PC-3 (cell line): Measurements from ENCODE around the gene C1QB. TPM values are rescaled to one million over a fixed set of nuclear protein-coding genes. Genes with fewer than 3 reads are reported as not detected.

Experiments used
- ATAC-seq: fragments of 200-7000 bp; cut with Tn5 transposase; 2 replicates; pipeline ENCODE4 v1.9.1; 2020; ENCODE audit warnings: mild to moderate bottlenecking, moderate library complexity
- BruUV-seq: library from RNA; stranded (reverse); fragments of 400-500 nt; replicated peaks from 2 replicates; lab custom pipeline; 2021; lab: Mats Ljungman, UMichigan
- CTCF ChIA-PET: fragments of 300-600 bp; sonication (Branson Sonifier 250); formaldehyde crosslinking; loops from one replicate; lab custom pipeline; 2022; ENCODE audit warnings: antibody characterized with exemption; lab: Charles Lee
- POLR2A ChIA-PET: fragments of 300-600 bp; sonication (Branson Sonifier 250); formaldehyde crosslinking; loops from one replicate; lab custom pipeline; 2022; ENCODE audit warnings: antibody characterized with exemption; ENCODE audit not compliant: unreplicated experiment; lab: Charles Lee
- DNase-seq: peaks from one replicate; pipeline ENCODE4 v3.0.0-alpha.2; 2015
- H2AFZ ChIP-seq: fragments of 300-600 bp; sonication (generic); 2 replicates; pipeline ENCODE4 v1.6.0; 2016; ENCODE audit warnings: antibody characterized with exemption, low read length
- H3F3A ChIP-seq: fragments of 300-600 bp; sonication (generic); one replicate; pipeline ENCODE4 v1.6.0; 2017; ENCODE audit warnings: antibody characterized with exemption, low read length, control low read depth, mild to moderate bottlenecking; ENCODE audit not compliant: unreplicated experiment
- H3K27ac ChIP-seq: fragments of 300-600 bp; sonication (generic); 2 replicates; pipeline ENCODE4 v1.5.1; 2016; ENCODE audit warnings: mild to moderate bottlenecking, low read length
- H3K27me3 ChIP-seq: fragments of 300-600 bp; sonication (generic); 2 replicates; pipeline ENCODE4 v1.6.1; 2016; ENCODE audit warnings: low read length, mixed read lengths
- H3K36me3 ChIP-seq: fragments of 300-600 bp; sonication (generic); 2 replicates; pipeline ENCODE4 v1.6.1; 2016; ENCODE audit warnings: low read depth, mixed run types, low read length, mixed read lengths
- H3K4me1 ChIP-seq: fragments of 300-600 bp; sonication (generic); 2 replicates; pipeline ENCODE4 v1.5.1; 2016; ENCODE audit warnings: low read length; ENCODE audit not compliant: insufficient read depth
- H3K4me2 ChIP-seq: fragments of 300-600 bp; sonication (generic); 2 replicates; pipeline ENCODE4 v1.6.0; 2016; ENCODE audit warnings: low read length
- H3K4me3 ChIP-seq: fragments of 300-600 bp; sonication (generic); 2 replicates; pipeline ENCODE4 v1.5.1; 2016; ENCODE audit warnings: mild to moderate bottlenecking, low read length, mixed read lengths
- H3K79me2 ChIP-seq: fragments of 300-600 bp; sonication (generic); 2 replicates; pipeline ENCODE4 v1.6.1; 2017; ENCODE audit warnings: low read length, mixed read lengths
- H3K9ac ChIP-seq: fragments of 300-600 bp; sonication (generic); 2 replicates; pipeline ENCODE4 v1.6.0; 2016; ENCODE audit warnings: mild to moderate bottlenecking, low read length
- H3K9me2 ChIP-seq: fragments of 300-600 bp; sonication (generic); replicated peaks from 2 replicates; pipeline ENCODE4 v1.6.1; 2016; ENCODE audit warnings: mixed run types, low read length, mixed read lengths
- H3K9me3 ChIP-seq: fragments of 300-600 bp; sonication (generic); 2 replicates; pipeline ENCODE4 v1.6.1; 2016; ENCODE audit warnings: low read length, mixed read lengths
- H4K20me1 ChIP-seq: fragments of 300-600 bp; sonication (generic); 2 replicates; pipeline ENCODE4 v1.6.1; 2016; ENCODE audit warnings: low read length, mixed read lengths
- EZH2 ChIP-seq: fragments of 300-600 bp; sonication (generic); IDR thresholded peaks from one replicate; pipeline ENCODE4 v1.6.1; 2017; ENCODE audit warnings: antibody characterized with exemption, mild to moderate bottlenecking, low read length; ENCODE audit not compliant: unreplicated experiment
- EZH2phosphoT487 ChIP-seq: fragments of 300-600 bp; sonication (generic); IDR thresholded peaks from 2 replicates; pipeline ENCODE4 v1.6.1; 2018; ENCODE audit warnings: mild to moderate bottlenecking, antibody characterized with exemption, low read length, borderline replicate concordance
- intact Hi-C: fragments of 100-400 bp; cut with micrococcal nuclease; formaldehyde crosslinking; loops from 2 replicates; pipeline ENCODE4 v1.9.0; 2023
- total RNA-seq: library from RNA; depleted of rRNA; stranded (reverse); fragments of >200 nt; gene quantifications from 2 replicates; pipeline ENCODE4 v1.2.3, GENCODE V29; 2014
- TF ChIP-seq, protein P1 (sequence below): fragments of 300-600 bp; sonication (generic); conservative IDR thresholded peaks from 2 replicates; pipeline ENCODE4 v1.5.1; 2017; ENCODE audit warnings: antibody characterized with exemption, low read depth, mild to moderate bottlenecking, low read length

Gene C1QB
- total RNA-seq, 1 experiment from 2014 or later = not detected

DNA sequence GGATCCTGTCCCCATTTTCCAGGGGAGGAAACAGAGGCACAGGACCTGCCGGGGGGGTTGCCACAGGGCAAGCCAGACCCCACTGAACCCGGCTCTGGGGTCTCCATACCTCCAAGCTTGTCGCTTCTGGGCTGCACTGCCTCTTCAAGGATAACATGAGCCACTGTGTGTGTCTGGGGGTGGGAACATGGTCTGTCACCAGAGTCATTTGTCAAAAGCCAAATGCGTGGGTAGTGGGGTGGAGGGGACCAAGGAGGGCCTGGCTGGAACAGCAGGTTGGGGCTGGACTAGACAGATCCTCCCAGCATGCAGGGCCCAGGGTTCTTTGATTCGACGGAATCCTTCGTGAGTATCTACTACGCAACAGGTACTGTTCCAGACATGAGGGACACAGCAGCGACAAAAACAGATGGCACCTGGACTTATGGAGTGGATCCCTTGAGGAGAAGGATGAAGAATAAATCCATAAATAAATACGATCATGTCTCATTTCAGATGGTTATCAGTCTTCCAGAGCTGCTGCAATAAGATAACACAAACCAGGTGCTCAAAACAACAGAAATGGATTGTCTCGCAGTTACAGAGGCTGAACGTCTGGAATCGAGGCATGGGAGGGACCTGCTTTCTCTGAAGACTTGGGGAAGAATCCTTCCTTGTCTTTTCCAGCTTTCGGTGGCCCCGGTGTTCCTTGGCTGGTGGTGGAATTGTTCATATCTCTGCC lies 28.7 kb downstream of the C1QB start:
- Histone ChIP-seq H3K9me2 (no peaks in the 10 kb centered on the region), H3K27ac (no peak overlapping the region), H3K9me3 (no peaks in the 10 kb centered on the region), H3K4me3 (no peak overlapping the region), H2AFZ (no peak overlapping the region), H3K79me2 (no peaks in the 10 kb centered on the region), H3K9ac (no peak overlapping the region), H3K27me3 (no peaks in the 10 kb centered on the region), H3K4me2 (no peak overlapping the region), H3F3A (no peaks in the 10 kb centered on the region), H3K36me3 (no peaks in the 10 kb centered on the region), H3K4me1 (no peaks in the 10 kb centered on the region), H4K20me1 (no peaks in the 10 kb centered on the region)
- BruUV-seq = no TSS peak
- ChIA-PET POLR2A (no interaction called here), CTCF (no interaction called here)
- TF ChIP-seq EZH2 = no peak
- TF ChIP-seq EZH2phosphoT487 = no peak
- TF ChIP-seq, protein P1, sequence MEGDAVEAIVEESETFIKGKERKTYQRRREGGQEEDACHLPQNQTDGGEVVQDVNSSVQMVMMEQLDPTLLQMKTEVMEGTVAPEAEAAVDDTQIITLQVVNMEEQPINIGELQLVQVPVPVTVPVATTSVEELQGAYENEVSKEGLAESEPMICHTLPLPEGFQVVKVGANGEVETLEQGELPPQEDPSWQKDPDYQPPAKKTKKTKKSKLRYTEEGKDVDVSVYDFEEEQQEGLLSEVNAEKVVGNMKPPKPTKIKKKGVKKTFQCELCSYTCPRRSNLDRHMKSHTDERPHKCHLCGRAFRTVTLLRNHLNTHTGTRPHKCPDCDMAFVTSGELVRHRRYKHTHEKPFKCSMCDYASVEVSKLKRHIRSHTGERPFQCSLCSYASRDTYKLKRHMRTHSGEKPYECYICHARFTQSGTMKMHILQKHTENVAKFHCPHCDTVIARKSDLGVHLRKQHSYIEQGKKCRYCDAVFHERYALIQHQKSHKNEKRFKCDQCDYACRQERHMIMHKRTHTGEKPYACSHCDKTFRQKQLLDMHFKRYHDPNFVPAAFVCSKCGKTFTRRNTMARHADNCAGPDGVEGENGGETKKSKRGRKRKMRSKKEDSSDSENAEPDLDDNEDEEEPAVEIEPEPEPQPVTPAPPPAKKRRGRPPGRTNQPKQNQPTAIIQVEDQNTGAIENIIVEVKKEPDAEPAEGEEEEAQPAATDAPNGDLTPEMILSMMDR = no peak
- no peak for ATAC-seq
- intact Hi-C loops = no loop called here
- no peak for DNase-seq

GRCh38 chr1:22683547-22683946 lies 30.5 kb downstream of the C1QB start:
- no peak overlapping the region for H2AFZ ChIP-seq
- DNase-seq (no peak), ATAC-seq (no peak)
- ChIA-PET CTCF (no interaction called here), POLR2A (no interaction called here)
- no peaks in the 10 kb centered on the region for H3K36me3 ChIP-seq
- no peaks in the 10 kb centered on the region for H3K9me2 ChIP-seq
- H3K79me2 ChIP-seq = no peaks in the 10 kb centered on the region
- TF ChIP-seq, protein P1 = no peak
- TF ChIP-seq EZH2phosphoT487 = no peak
- TF ChIP-seq EZH2 = no peak
- no peak overlapping the region for H3K9ac ChIP-seq
- no peak overlapping the region for H3K4me2 ChIP-seq
- H4K20me1 ChIP-seq = no peaks in the 10 kb centered on the region
- H3F3A ChIP-seq = no peaks in the 10 kb centered on the region
- H3K4me1 ChIP-seq = 0 out of 2 replicates have a peak, but pooled peaks cover under 1% of the 10 kb centered on the region
- intact Hi-C loops = no loop called here
- H3K27me3 ChIP-seq = no peaks in the 10 kb centered on the region
- no TSS peak for BruUV-seq
- no peak overlapping the region for H3K4me3 ChIP-seq
- no peaks in the 10 kb centered on the region for H3K9me3 ChIP-seq
- H3K27ac ChIP-seq = no peak overlapping the region

GRCh38 chr1:22685591-22686059 lies 32.6 kb downstream of the C1QB start:
- no peak overlapping the region for H3K9ac ChIP-seq
- DNase-seq (no peak), ATAC-seq (no peak)
- no peaks in the 10 kb centered on the region for H3K27me3 ChIP-seq
- no peaks in the 10 kb centered on the region for H3K9me3 ChIP-seq
- POLR2A ChIA-PET = no interaction called here
- H3K36me3 ChIP-seq = no peaks in the 10 kb centered on the region
- no TSS peak for BruUV-seq
- TF ChIP-seq EZH2phosphoT487 = no peak
- TF ChIP-seq, protein P1 = no peak
- no peak for TF ChIP-seq EZH2
- H3F3A ChIP-seq = no peaks in the 10 kb centered on the region
- H3K4me2 ChIP-seq = no peak overlapping the region
- H3K9me2 ChIP-seq = no peaks in the 10 kb centered on the region
- no peak overlapping the region for H3K27ac ChIP-seq
- H2AFZ ChIP-seq = no peak overlapping the region
- CTCF ChIA-PET = no interaction called here
- H3K4me1 ChIP-seq = peaks cover 14% of the 10 kb centered on the region
- H3K79me2 ChIP-seq = no peaks in the 10 kb centered on the region
- H4K20me1 ChIP-seq = no peaks in the 10 kb centered on the region
- intact Hi-C loops = no loop called here
- H3K4me3 ChIP-seq = no peak overlapping the region
